PC-3 (cell line): ENCODE data around the gene TOPORS. TPM values are rescaled to one million over a fixed set of nuclear protein-coding genes. Genes with fewer than 3 reads are reported as not detected.

Experiments used
- ATAC-seq: fragments of 200-7000 bp; cut with Tn5 transposase; 2 replicates; pipeline ENCODE4 v1.9.1; 2020; ENCODE audit warnings: mild to moderate bottlenecking, moderate library complexity
- BruUV-seq: library from RNA; stranded (reverse); fragments of 400-500 nt; replicated peaks from 2 replicates; lab custom pipeline; 2021; lab: Mats Ljungman, UMichigan
- CTCF ChIA-PET: fragments of 300-600 bp; sonication (Branson Sonifier 250); formaldehyde crosslinking; loops from one replicate; lab custom pipeline; 2022; ENCODE audit warnings: antibody characterized with exemption; lab: Charles Lee
- POLR2A ChIA-PET: fragments of 300-600 bp; sonication (Branson Sonifier 250); formaldehyde crosslinking; loops from one replicate; lab custom pipeline; 2022; ENCODE audit warnings: antibody characterized with exemption; ENCODE audit not compliant: unreplicated experiment; lab: Charles Lee
- DNase-seq: peaks from one replicate; pipeline ENCODE4 v3.0.0-alpha.2; 2015
- H2AFZ ChIP-seq: fragments of 300-600 bp; sonication (generic); 2 replicates; pipeline ENCODE4 v1.6.0; 2016; ENCODE audit warnings: antibody characterized with exemption, low read length
- H3F3A ChIP-seq: fragments of 300-600 bp; sonication (generic); one replicate; pipeline ENCODE4 v1.6.0; 2017; ENCODE audit warnings: antibody characterized with exemption, low read length, control low read depth, mild to moderate bottlenecking; ENCODE audit not compliant: unreplicated experiment
- H3K27ac ChIP-seq: fragments of 300-600 bp; sonication (generic); 2 replicates; pipeline ENCODE4 v1.5.1; 2016; ENCODE audit warnings: mild to moderate bottlenecking, low read length
- H3K27me3 ChIP-seq: fragments of 300-600 bp; sonication (generic); 2 replicates; pipeline ENCODE4 v1.6.1; 2016; ENCODE audit warnings: low read length, mixed read lengths
- H3K36me3 ChIP-seq: fragments of 300-600 bp; sonication (generic); 2 replicates; pipeline ENCODE4 v1.6.1; 2016; ENCODE audit warnings: low read depth, mixed run types, low read length, mixed read lengths
- H3K4me1 ChIP-seq: fragments of 300-600 bp; sonication (generic); 2 replicates; pipeline ENCODE4 v1.5.1; 2016; ENCODE audit warnings: low read length; ENCODE audit not compliant: insufficient read depth
- H3K4me2 ChIP-seq: fragments of 300-600 bp; sonication (generic); 2 replicates; pipeline ENCODE4 v1.6.0; 2016; ENCODE audit warnings: low read length
- H3K4me3 ChIP-seq: fragments of 300-600 bp; sonication (generic); 2 replicates; pipeline ENCODE4 v1.5.1; 2016; ENCODE audit warnings: mild to moderate bottlenecking, low read length, mixed read lengths
- H3K79me2 ChIP-seq: fragments of 300-600 bp; sonication (generic); 2 replicates; pipeline ENCODE4 v1.6.1; 2017; ENCODE audit warnings: low read length, mixed read lengths
- H3K9ac ChIP-seq: fragments of 300-600 bp; sonication (generic); 2 replicates; pipeline ENCODE4 v1.6.0; 2016; ENCODE audit warnings: mild to moderate bottlenecking, low read length
- H3K9me2 ChIP-seq: fragments of 300-600 bp; sonication (generic); replicated peaks from 2 replicates; pipeline ENCODE4 v1.6.1; 2016; ENCODE audit warnings: mixed run types, low read length, mixed read lengths
- H3K9me3 ChIP-seq: fragments of 300-600 bp; sonication (generic); 2 replicates; pipeline ENCODE4 v1.6.1; 2016; ENCODE audit warnings: low read length, mixed read lengths
- H4K20me1 ChIP-seq: fragments of 300-600 bp; sonication (generic); 2 replicates; pipeline ENCODE4 v1.6.1; 2016; ENCODE audit warnings: low read length, mixed read lengths
- CTCF ChIP-seq: fragments of 300-600 bp; sonication (generic); conservative IDR thresholded peaks from 2 replicates; pipeline ENCODE4 v1.5.1; 2017; ENCODE audit warnings: antibody characterized with exemption, low read depth, mild to moderate bottlenecking, low read length
- EZH2 ChIP-seq: fragments of 300-600 bp; sonication (generic); IDR thresholded peaks from one replicate; pipeline ENCODE4 v1.6.1; 2017; ENCODE audit warnings: antibody characterized with exemption, mild to moderate bottlenecking, low read length; ENCODE audit not compliant: unreplicated experiment
- EZH2phosphoT487 ChIP-seq: fragments of 300-600 bp; sonication (generic); IDR thresholded peaks from 2 replicates; pipeline ENCODE4 v1.6.1; 2018; ENCODE audit warnings: mild to moderate bottlenecking, antibody characterized with exemption, low read length, borderline replicate concordance
- intact Hi-C: fragments of 100-400 bp; cut with micrococcal nuclease; formaldehyde crosslinking; loops from 2 replicates; pipeline ENCODE4 v1.9.0; 2023
- total RNA-seq: library from RNA; depleted of rRNA; stranded (reverse); fragments of >200 nt; gene quantifications from 2 replicates; pipeline ENCODE4 v1.2.3, GENCODE V29; 2014

TOPORS gene
- total RNA-seq, 1 experiment from 2014 or later: 11.4 TPM

- BruUV-seq: no TSS peak
- H3K9me2 ChIP-seq: no peaks in the 10 kb centered on the region
- ATAC-seq (peak; percentile 72), DNase-seq (peak; percentile 68)
- H3K79me2 ChIP-seq: no peaks in the 10 kb centered on the region
- H3K27me3 ChIP-seq: no peaks in the 10 kb centered on the region
- no peaks in the 10 kb centered on the region for H3F3A ChIP-seq
- intact Hi-C loops: loop anchor here (1.0 kb wide), 2 partner anchors 115 to 379 kb away; no protein-coding TSS in a partner anchor
- H3K4me3 ChIP-seq: no peak overlapping the region
- CTCF ChIA-PET: interaction anchor here (0.6 to 1.6 kb wide), 6 partner anchors 83 to 379 kb away, joined by 3 to 10 read pairs (median 4); no protein-coding TSS in a partner anchor
- no peak overlapping the region for H3K4me2 ChIP-seq
- H2AFZ ChIP-seq: no peak overlapping the region
- no peaks in the 10 kb centered on the region for H3K9me3 ChIP-seq
- peaks cover 15% of the 10 kb centered on the region for H3K4me1 ChIP-seq
- H3K36me3 ChIP-seq: no peaks in the 10 kb centered on the region
- H4K20me1 ChIP-seq: no peaks in the 10 kb centered on the region
- H3K27ac ChIP-seq: no peak overlapping the region; the same call in none of the 2 replicates
- no peak for TF ChIP-seq EZH2phosphoT487
- no peak for TF ChIP-seq EZH2
- TF ChIP-seq CTCF: peak; percentile 75
- H3K9ac ChIP-seq: no peak overlapping the region; the same call in 1 of the 2 replicates
- POLR2A ChIA-PET: no interaction called here
Observed at GRCh38 chr9:32589083-32589723, 36.8 kb upstream of the TOPORS start.

GRCh38 chr9:32587901-32588300 is 35.5 kb upstream of the TOPORS start:
- DNase-seq (no peak), ATAC-seq (no peak)
- BruUV-seq: no TSS peak
- Histone ChIP-seq H3K9me2 (no peaks in the 10 kb centered on the region), H3K9me3 (no peaks in the 10 kb centered on the region), H3K9ac (no peak overlapping the region), H3K4me3 (no peak overlapping the region), H2AFZ (no peak overlapping the region), H3K27ac (no peak overlapping the region), H3F3A (no peaks in the 10 kb centered on the region), H3K36me3 (no peaks in the 10 kb centered on the region), H3K4me1 (peaks cover 15% of the 10 kb centered on the region), H3K79me2 (no peaks in the 10 kb centered on the region), H4K20me1 (no peaks in the 10 kb centered on the region), H3K27me3 (no peaks in the 10 kb centered on the region), H3K4me2 (no peak overlapping the region)
- POLR2A ChIA-PET: no interaction called here
- CTCF ChIA-PET: interaction anchor here (0.6 to 1.6 kb wide), 3 partner anchors 32 to 380 kb away, joined by 3 to 12 read pairs (median 10); no protein-coding TSS in a partner anchor
- intact Hi-C loops: no loop called here
- TF ChIP-seq CTCF (no peak), EZH2 (no peak), EZH2phosphoT487 (no peak)

GRCh38 chr9:32584784-32585183 is 32.4 kb upstream of the TOPORS start:
- Histone ChIP-seq H3K27me3 (no peaks in the 10 kb centered on the region), H3K4me2 (no peak overlapping the region), H3K9me2 (no peaks in the 10 kb centered on the region), H3K4me3 (no peak overlapping the region), H3F3A (no peaks in the 10 kb centered on the region), H3K9ac (no peak overlapping the region), H3K27ac (no peak overlapping the region), H3K36me3 (no peaks in the 10 kb centered on the region), H3K79me2 (no peaks in the 10 kb centered on the region), H2AFZ (no peak overlapping the region), H4K20me1 (no peaks in the 10 kb centered on the region), H3K4me1 (no peaks in the 10 kb centered on the region; the same call in 1 of the 2 replicates), H3K9me3 (no peaks in the 10 kb centered on the region)
- BruUV-seq: no TSS peak
- intact Hi-C loops: no loop called here
- ChIA-PET CTCF (no interaction called here), POLR2A (no interaction called here)
- DNase-seq (no peak), ATAC-seq (no peak)
- TF ChIP-seq EZH2 (no peak), CTCF (no peak), EZH2phosphoT487 (no peak)
